GM19238 (cell line): ENCODE measurements around the gene APOBEC4.
"Not testable (repeated sequence)": the region's sequence is repeated elsewhere in the genome, so short reads cannot be mapped to it uniquely, and the experiment has no call there.

Experiments used
- DNase-seq: peaks from one replicate; pipeline ENCODE4 v3.0.0; 2011; ENCODE audit warnings: low spot score; ENCODE audit not compliant: insufficient read length

The APOBEC4 gene, protein sequence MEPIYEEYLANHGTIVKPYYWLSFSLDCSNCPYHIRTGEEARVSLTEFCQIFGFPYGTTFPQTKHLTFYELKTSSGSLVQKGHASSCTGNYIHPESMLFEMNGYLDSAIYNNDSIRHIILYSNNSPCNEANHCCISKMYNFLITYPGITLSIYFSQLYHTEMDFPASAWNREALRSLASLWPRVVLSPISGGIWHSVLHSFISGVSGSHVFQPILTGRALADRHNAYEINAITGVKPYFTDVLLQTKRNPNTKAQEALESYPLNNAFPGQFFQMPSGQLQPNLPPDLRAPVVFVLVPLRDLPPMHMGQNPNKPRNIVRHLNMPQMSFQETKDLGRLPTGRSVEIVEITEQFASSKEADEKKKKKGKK

DNA sequence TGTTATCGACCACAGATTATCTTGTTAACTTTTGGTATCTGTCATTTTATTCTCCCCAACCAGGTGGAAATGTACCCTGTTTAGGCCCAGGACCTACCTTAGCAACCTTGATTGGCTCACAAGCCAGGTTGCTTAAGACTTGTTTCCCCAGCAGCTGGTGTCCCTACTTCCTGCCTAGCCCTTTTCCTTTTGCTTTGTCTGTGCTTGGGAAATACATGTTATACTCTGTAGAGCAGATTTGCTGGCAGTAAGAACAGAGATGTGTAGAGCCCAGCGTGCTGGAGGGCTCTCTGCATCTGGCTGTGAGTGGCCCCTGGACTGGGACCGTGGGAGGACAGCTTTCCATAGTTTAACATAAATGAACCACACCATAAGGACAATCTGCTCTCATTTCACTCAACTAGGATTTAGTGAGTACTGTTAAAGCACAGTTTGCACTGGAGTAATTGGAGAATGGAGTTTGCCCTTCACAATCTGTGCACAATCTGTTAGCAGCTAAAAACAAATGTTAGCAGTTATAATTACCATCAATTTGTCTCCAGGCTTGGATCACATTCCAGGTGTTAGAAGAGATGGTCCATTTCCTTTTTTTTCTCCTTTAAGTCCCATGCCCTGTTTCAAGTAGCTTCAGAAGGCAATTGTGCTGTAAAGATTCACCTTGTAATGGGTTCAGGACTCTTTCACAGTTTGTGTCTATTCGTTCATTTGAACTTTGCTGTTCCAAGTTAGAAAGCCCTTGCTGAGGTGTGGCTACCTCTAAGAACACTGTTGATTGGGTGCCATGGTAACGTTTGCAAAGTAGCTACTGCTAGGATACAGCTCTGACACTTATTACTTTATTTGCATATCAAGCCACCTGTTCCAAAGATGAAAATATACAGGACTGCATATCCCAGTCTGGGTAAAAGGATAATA lies at the start of gene APOBEC4:
TSS of gene APOBEC4 (minus strand) at position 770 of the 915 bp plus-strand sequence. CDS start 4,535 bp downstream, outside the sequence.
- DNase-seq: no peak

- DNase-seq: no peak
Observed at GRCh38 chr1:183702813-183703198, 49.7 kb upstream of the APOBEC4 start.

DNA sequence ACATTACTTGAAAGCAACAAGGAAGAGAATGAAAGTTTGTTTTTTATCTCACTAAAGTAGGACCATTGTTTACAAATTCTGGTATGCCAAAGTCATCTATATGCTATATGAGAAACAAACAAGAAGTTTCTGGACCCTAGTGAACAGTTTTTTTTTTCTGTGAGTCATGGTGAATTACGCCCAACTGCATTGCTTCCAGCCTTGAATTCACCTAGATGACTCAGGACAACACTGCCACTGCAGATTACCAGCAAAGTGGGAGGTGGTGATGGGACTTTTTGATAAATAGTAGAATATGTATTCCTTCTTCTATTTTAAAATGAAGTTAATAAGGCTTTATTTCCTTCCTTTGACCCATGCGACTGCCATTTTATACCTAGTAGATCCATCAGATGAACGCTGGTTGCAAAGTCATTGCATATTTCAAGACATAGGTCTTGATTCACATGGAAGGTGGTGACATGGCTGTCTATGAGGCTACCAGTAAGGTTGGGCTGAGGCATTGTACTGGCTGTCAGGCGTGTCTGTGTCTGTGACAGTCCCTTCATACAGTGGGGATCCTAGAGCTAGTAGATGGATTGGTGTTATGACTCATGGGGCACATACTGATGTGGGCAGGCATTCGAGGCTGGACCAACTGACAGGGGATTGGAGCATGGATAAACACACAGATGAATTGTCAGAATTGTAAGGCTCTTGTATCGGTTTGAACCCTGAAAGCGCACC lies 49.1 kb upstream of the APOBEC4 start:
- no peak for DNase-seq

DNA sequence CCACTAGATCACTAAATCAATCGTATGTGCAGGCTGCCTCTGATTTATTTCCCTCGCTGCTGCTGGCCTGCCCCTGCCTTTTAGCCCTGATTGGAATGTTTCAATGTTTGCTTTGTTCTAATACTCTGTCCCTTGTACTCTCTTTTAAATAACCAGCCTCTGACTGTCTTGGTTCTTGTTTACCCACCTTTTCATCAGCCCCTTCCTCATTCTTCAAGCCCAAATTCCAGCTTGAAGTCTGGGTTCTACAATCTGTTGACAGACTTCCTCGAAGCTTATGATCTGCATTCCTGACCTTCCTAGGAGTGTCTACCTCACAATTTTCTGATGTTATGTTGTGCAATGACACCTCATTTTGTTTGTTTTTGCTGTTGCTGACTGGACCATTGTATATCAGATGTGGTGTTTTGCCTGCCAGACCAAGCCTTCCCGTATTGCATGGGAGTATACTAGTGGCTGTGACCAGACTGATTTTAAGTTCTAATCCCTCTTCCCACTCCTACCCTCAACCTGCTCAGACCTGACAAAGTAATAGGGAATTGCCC lies 46.6 kb upstream of the APOBEC4 start:
- no peak for DNase-seq

DNA sequence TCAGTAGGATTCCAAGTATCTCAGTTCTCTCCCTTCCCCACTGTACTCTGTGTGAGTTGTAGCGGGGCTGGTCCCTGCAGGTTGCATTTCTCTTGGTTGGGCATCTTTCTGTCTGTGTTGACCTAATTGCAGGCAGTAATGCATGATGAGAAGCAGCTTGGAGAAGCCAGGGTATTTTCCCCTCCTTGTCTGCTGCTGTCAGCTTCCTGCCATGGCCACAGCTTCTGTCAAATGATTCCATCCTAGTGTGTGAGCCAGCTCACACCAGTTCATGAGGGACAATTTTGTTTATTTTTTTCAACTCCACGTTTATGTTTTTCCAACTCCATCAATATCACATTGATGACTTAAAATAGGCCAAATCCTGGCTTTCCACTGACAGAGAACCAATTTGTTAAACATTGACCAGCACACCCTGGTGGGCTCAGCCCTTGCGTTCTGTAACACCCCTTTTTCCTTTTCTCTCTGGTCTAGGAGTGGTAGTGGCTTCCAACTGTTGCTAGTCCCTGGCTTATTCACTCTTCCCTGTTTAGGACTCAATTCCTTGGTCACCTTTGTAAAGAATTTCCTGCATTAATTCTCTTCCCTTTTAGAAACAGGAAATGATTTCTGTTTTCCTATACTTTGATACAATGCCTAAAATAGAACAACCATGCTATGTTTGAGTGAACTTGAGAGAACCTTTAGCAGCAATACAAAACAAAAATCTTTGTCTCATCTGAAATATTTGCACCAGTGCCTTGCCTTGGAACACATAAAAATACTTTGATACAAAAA lies 44.9 kb upstream of the APOBEC4 start:
- no peak for DNase-seq

- DNase-seq: no peak
Observed at GRCh38 chr1:183696981-183697380, 43.9 kb upstream of the APOBEC4 start.

DNA sequence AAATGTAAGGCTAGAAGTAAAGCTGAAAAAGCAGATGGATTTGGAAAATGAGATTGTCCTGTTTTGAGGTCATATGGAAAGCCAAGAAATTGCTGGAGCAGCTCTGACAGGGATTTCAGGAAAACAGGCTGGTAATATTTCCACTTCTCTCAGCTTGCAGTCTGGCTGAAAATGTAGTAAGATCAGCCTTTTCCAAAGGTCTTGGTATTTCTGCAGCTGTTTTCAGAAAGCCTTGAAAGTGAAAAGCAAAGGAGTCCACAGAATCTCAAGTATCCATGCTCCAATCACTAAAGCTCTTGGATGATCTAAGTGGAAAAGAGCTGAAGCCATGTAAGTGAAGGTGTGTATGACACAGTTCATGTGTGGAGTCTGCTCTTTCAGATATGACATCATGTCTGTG lies 41.6 kb upstream of the APOBEC4 start:
- no peak for DNase-seq

GRCh38 chr1:183694066-183694465 lies 41.0 kb upstream of the APOBEC4 start:
- no peak for DNase-seq

- DNase-seq: no peak
Observed at GRCh38 chr1:183693521-183693920, 40.4 kb upstream of the APOBEC4 start.

DNA sequence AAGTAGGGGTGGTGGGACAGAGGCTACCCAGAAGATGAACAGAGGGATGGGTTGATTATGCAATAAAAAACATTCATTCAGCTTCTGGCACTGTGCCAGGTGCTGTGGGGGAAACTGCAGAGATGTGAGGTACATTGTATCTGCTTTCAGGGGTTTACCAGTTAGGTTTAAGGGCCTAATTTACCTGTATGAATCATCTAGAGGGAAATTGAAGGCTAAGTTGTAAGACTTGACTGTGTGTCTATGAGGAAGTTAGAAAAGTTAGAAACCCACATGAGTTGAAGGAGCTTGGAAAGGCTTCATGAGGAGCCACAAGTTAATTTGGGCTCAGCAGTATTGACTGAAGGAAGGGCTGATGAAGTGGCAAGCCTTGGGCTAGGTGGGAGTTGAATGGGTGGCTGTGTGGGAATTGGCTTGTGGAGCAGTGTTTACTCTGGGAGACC lies 36.7 kb upstream of the APOBEC4 start:
- DNase-seq: no peak

DNA sequence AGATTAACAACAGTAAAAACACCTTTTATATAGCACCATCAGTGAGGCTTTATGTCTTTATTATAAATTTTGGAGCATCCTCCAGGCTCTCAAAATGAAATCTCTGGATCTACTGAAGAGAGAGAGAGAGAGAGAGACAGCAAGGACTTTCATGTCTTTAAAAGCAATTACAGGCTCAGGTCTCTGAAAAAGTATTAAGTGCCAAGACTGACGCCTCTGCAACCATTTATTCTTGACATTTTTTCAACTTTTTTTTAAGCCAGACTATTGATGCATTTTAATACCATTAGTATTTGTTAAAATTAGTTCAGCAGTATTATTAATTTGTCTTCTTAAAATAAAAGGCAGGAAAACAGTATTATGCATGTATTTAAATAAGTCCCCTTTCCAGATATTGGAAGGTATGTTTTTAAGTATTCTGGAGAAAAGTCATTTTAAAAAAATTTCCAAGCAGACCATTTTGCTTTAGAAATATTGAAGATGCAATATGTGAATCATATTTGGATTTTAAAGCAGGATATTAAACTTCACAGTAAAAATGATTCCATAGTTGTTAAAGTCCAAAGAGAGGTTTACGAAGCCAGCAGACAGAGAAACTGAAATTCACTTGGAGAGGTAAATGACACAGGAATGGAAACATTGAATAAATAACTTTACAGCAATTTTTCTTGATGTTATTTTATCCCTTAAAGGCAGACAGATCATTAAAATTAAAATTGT lies 35.4 kb upstream of the APOBEC4 start:
- no peak for DNase-seq

DNA sequence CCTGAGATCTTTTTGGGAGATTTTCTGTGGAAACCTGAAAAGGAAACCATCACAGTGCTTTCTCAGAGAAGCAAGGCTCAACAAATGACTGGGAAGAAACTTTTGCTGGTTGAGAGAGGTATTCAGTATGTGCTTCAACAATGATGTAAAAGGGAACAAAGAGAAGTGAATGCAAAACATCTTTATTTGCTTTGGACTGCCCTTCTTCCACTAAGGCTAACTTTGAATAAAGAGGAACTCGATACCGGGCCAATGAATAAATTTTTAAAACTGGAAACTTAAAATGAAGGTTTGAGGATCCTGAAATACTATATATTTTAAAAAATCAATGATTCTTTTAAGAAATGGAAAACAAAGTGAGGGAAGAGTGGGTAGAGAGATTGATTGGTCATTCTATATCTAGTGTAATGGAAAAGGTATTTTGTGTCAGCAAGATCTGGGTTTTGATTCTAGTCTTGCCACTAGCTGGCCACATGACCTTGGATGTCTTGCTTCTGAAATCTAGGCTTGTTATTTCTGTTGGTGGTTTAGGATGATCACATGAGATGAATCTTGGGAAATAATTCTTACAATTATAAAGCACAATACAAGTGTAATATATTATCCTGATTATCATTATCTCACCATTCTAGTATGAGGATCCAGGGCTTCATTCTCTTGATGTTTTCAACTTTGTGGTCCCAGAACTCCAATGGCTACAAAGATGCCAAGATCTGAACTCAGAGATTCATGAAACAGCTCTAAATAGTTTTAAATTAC lies 34.6 kb upstream of the APOBEC4 start:
- no peak for DNase-seq

DNA sequence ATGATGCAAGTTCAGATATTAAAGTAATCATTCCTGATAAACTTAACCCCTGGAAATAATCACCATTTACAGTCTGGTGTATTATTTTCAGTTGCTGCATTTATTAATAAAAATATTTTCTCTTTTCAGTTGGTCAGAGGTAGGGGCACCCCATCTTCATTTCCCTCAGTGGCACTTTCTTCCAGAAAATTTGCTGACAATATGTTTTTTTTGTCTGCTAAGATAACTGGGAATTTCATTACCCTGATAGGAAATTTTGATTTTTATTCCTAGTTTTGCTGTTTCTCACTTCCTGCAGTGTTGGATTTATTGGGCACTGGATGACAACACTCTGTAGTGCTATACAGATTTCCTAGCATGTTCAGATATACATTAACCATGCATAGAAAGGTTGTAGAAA lies 33.1 kb upstream of the APOBEC4 start:
- no peak for DNase-seq

DNA sequence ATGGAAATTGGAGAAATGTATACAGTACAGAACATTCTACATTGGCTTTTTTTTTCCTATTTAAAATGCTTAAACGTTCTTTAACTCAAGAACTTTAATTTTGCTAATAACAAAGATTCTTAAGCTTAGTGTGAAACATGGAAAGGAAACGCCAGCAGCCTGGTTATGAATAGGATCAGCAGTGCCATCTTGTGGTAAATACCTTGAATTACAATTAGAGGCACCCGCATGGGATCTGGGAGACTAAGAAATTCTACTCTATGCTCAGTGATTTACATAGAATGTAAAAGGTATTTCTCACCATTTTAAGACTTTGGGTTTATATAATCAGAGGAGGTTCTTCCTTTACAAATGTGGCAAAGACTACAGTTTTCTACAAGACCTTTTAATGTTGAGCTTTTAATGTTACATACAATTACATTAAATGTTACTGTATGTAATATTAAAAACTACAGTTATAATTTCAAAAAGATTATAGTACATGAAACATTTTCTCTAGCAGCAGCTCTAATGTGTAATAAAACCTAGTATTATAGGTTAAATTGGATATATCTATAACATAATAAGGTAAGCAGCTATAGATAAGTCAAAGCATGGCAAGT lies 32.1 kb upstream of the APOBEC4 start:
- DNase-seq: no peak

DNA sequence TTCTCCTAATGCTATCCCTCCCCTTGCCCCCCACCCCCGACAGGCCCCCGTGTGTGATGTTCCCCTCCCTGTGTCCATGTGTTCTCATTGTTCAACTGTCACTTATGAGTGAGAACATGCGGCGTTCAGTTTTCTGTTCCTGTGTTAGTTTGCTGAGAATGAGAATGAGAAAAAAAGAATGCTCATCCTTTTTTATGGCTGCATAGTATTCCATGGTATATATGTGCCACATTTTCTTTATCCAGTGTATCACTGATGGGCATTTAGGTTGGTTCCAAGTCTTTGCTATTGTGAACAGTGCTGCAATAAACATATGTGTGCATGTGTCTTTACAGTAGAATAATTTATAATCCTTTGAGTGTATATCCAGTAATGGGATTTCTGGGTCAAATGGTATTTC lies 26.2 kb upstream of the APOBEC4 start:
- DNase-seq: not testable (repeated sequence)

- DNase-seq: no peak
Observed at GRCh38 chr1:183678819-183679218, 25.7 kb upstream of the APOBEC4 start.

DNA sequence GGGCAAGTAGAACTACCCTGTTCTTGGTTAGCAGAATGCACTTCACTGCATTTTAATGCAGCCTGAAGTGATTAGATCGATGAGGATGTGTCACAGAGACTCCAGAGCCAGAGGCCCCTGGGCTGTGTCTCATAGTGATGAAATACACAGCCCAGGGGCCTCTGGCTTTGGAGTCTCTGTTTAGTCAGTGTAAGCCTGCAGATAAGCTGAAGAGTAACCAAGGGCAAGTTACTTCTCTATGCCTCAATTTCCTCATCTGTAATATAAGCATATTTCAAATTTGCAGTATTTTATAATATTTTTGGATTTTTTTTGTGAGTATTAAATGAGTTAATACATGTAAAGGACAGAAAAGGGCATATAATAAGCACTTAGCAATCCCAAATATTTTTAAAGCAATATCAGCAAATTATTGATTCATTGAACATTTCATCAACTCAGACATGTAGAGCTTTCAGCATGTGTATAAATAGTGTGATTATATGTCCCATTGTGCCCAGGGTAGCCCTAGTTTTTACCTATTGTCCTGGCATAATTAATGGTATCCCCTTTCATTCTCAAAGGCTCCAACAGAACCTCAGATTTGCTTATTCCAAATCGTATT lies 23.6 kb upstream of the APOBEC4 start:
- DNase-seq: no peak

DNA sequence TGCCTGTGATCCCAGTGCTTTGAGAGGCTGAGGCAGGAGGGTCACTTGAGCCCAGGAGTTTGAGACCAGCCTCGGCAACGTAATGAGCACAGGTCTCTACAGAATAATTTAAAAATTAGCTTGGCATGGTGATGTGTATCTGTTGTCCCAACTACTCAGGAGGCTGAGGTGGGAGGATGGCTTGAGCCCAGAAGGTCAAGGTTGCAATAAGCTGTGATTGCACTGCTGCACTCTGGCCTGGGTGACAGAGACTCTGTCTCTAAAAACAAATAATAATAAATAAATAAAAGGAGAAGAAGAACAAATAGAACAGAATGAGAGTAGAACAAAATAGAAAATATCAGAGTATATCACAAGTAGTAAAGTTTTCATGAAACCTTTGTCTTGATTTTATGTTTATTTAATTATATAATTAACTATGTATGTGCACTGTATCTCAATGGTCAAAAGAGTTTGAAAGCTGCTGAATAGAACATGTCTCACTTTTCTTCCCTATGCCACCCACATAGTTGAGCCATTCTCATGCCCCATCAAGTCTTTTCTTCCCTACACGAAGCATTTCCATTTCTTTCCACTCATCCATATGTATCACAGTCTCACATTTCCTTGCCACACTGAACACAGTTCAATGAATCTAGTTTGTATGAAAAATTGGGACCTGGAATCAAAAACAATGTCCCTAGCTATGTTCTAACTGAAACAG lies 22.9 kb upstream of the APOBEC4 start:
- no peak for DNase-seq
